Stimulated activated CD4-positive, alpha-beta T cell treated with anti-CD3 and anti-CD28 coated beads, Interleukin-4, amount 100 ng/mL, for 24 hours (primary cell): ENCODE measurements around the gene ZIM2.

Experiments
- DNase-seq: peaks from one replicate; pipeline ENCODE4 v3.0.0-alpha.2; 2020

Gene ZIM2

GRCh38 chr19:56806639-56807038 is 33.9 kb downstream of the ZIM2 start:
- DNase-seq: no peak

- DNase-seq: no peak
These were observed 62.2 kb downstream of the ZIM2 start for GRCh38 chr19:56778351-56778750.

- DNase-seq: no peak
These were observed 70.9 kb downstream of the ZIM2 start for GRCh38 chr19:56769650-56770049.

GRCh38 chr19:56765137-56765536 is 75.4 kb downstream of the ZIM2 start:
- peak; percentile 14 for DNase-seq

GRCh38 chr19:56764196-56764695 is 76.3 kb downstream of the ZIM2 start:
- no peak for DNase-seq

GRCh38 chr19:56760842-56761241 is 79.7 kb downstream of the ZIM2 start:
- DNase-seq: no peak

- DNase-seq: no peak
These were observed 81.0 kb downstream of the ZIM2 start for GRCh38 chr19:56759531-56759930.

- no peak for DNase-seq
These were observed 89.4 kb downstream of the ZIM2 start for GRCh38 chr19:56751078-56751489.

GRCh38 chr19:56750658-56751057 is 89.9 kb downstream of the ZIM2 start:
- no peak for DNase-seq

- no peak for DNase-seq
These were observed 92.1 kb downstream of the ZIM2 start for GRCh38 chr19:56748378-56748777.

GRCh38 chr19:56746367-56746766 is 94.2 kb downstream of the ZIM2 start:
- DNase-seq: no peak

GRCh38 chr19:56740501-56740900 is 100.0 kb downstream of the ZIM2 start:
- no peak for DNase-seq

- DNase-seq: no peak
These were observed 104.0 kb downstream of the ZIM2 start for GRCh38 chr19:56736571-56736970.

- DNase-seq: no peak
These were observed 107.5 kb downstream of the ZIM2 start for GRCh38 chr19:56732976-56733375.

- DNase-seq: no peak
These were observed 112.8 kb downstream of the ZIM2 start for GRCh38 chr19:56727677-56728076.

- no peak for DNase-seq
These were observed 114.6 kb downstream of the ZIM2 start for GRCh38 chr19:56725829-56726424.
